Calu3 (cell line): ENCODE data around the gene FAN1. TPM values are rescaled to one million over a fixed set of nuclear protein-coding genes. Genes with fewer than 3 reads are reported as not detected.
A peak's percentile ranks its signal among the peaks of the same experiment; 100 is the strongest.

Experiments
- BruUV-seq: library from RNA; stranded (reverse); fragments of 400-500 nt; replicated peaks from 2 replicates; lab custom pipeline; 2021; lab: Mats Ljungman, UMichigan
- CTCF ChIA-PET: fragments of 300-600 bp; sonication (Branson Sonifier 250); formaldehyde crosslinking; loops from one replicate; lab custom pipeline; 2022; ENCODE audit warnings: antibody characterized with exemption; lab: Charles Lee
- DNase-seq: peaks from one replicate; pipeline ENCODE4 v3.0.0; 2022
- H3K27ac Mint-ChIP-seq: one replicate; pipeline ENCODE4 v1.8.0; 2022; ENCODE audit warnings: mixed read lengths; ENCODE audit not compliant: unreplicated experiment
- H3K27me3 Mint-ChIP-seq: one replicate; pipeline ENCODE4 v1.8.0; 2022; ENCODE audit warnings: mixed read lengths; ENCODE audit not compliant: unreplicated experiment
- H3K36me3 Mint-ChIP-seq: one replicate; pipeline ENCODE4 v1.8.0; 2022; ENCODE audit warnings: mild to moderate bottlenecking, moderate library complexity, mixed read lengths; ENCODE audit not compliant: insufficient read depth, unreplicated experiment
- H3K4me1 Mint-ChIP-seq: one replicate; pipeline ENCODE4 v1.8.0; 2022; ENCODE audit warnings: mild to moderate bottlenecking, low read depth, mixed read lengths; ENCODE audit not compliant: unreplicated experiment
- H3K4me3 Mint-ChIP-seq: one replicate; pipeline ENCODE4 v1.8.0; 2022; ENCODE audit warnings: mild to moderate bottlenecking, low read depth, moderate library complexity, mixed read lengths; ENCODE audit not compliant: unreplicated experiment
- H3K9me3 Mint-ChIP-seq: one replicate; pipeline ENCODE4 v1.8.0; 2022; ENCODE audit warnings: low read depth, mixed read lengths; ENCODE audit not compliant: unreplicated experiment
- CTCF ChIP-seq: fragments of 200-600 bp; IDR thresholded peaks from one replicate; pipeline ENCODE4 v1.8.0; 2022; ENCODE audit warnings: antibody characterized with exemption; ENCODE audit not compliant: unreplicated experiment
- intact Hi-C: fragments of 100-400 bp; cut with micrococcal nuclease; formaldehyde crosslinking; loops from one replicate; pipeline ENCODE4 v1.10.0; 2022; ENCODE audit not compliant: unreplicated experiment
- total RNA-seq: library from RNA; stranded (reverse); gene quantifications from 2 replicates; pipeline ENCODE4 v1.2.3, GENCODE V29; 2022

The FAN1 gene
- total RNA-seq, 1 experiment from 2014 or later: 6.3 TPM

- no peaks in the 10 kb centered on the region for H3K4me1 Mint-ChIP-seq
- CTCF ChIA-PET: interaction anchor here (0.7 kb wide), 1 partner anchor 93 kb away, joined by 4 read pairs; no protein-coding TSS in a partner anchor
- peak; percentile 61 for DNase-seq
- intact Hi-C loops: no loop called here
- no peaks in the 10 kb centered on the region for H3K27me3 Mint-ChIP-seq
- H3K4me3 Mint-ChIP-seq: peak within 1 kb of the TSS; percentile 81
- TSS peak; percentile 30 for BruUV-seq
- no peaks in the 10 kb centered on the region for H3K9me3 Mint-ChIP-seq
- no peak for TF ChIP-seq CTCF
- H3K36me3 Mint-ChIP-seq: peaks cover 8% of the 10 kb centered on the region
- peak within 1 kb of the TSS; percentile 47 for H3K27ac Mint-ChIP-seq
Measured at GRCh38 chr15:30991255-30992235, 87.8 kb downstream of the FAN1 start, which contains the start of gene MTMR10. MTMR10 (minus strand) TSS chr15:30991628; CDS start chr15:30991506, 122 bp downstream.

GRCh38 chr15:30992249-30992864 lies 88.6 kb downstream of the FAN1 start:
- Mint-ChIP-seq H3K4me3 (peak overlapping the region; percentile 81), H3K27ac (peak overlapping the region; percentile 47), H3K4me1 (no peaks in the 10 kb centered on the region), H3K36me3 (peaks cover 8% of the 10 kb centered on the region), H3K9me3 (no peaks in the 10 kb centered on the region), H3K27me3 (no peaks in the 10 kb centered on the region)
- BruUV-seq: no TSS peak
- DNase-seq: no peak
- intact Hi-C loops: no loop called here
- CTCF ChIA-PET: no interaction called here
- no peak for TF ChIP-seq CTCF

Other genes starting within 250 kb of the FAN1 start
- 4.7 and 5.0 TPM in 2 replicates for gene MTMR10, start 87.7 kb downstream of the FAN1 start, total RNA-seq
- not detected in 2 replicates for gene TRPM1, start 197.8 kb downstream of the FAN1 start, total RNA-seq